IPS-18a (cell line): ENCODE measurements around the gene NAV2.

ENCODE experiments used
- H3K27ac ChIP-seq: one replicate; pipeline ENCODE4 v1.5.1; 2013; ENCODE audit warnings: low read length
- H3K27me3 ChIP-seq: one replicate; pipeline ENCODE4 v1.6.1; 2013; ENCODE audit warnings: mild to moderate bottlenecking, low read length; ENCODE audit not compliant: control insufficient read depth, insufficient read depth
- H3K36me3 ChIP-seq: one replicate; pipeline ENCODE4 v1.6.1; 2013; ENCODE audit warnings: low read depth, low read length; ENCODE audit not compliant: control insufficient read depth
- H3K4me1 ChIP-seq: one replicate; pipeline ENCODE4 v1.6.1; 2013; ENCODE audit warnings: low read depth, low read length; ENCODE audit not compliant: control insufficient read depth
- H3K4me3 ChIP-seq: one replicate; pipeline ENCODE4 v1.5.1; 2013; ENCODE audit warnings: low read length
- H3K9ac ChIP-seq: one replicate; pipeline ENCODE4 v1.6.1; 2013; ENCODE audit warnings: mild to moderate bottlenecking, low read length, moderate library complexity
- H3K9me3 ChIP-seq: one replicate; pipeline ENCODE4 v1.6.1; 2013; ENCODE audit warnings: low read depth, low read length; ENCODE audit not compliant: control insufficient read depth

Gene NAV2

DNA sequence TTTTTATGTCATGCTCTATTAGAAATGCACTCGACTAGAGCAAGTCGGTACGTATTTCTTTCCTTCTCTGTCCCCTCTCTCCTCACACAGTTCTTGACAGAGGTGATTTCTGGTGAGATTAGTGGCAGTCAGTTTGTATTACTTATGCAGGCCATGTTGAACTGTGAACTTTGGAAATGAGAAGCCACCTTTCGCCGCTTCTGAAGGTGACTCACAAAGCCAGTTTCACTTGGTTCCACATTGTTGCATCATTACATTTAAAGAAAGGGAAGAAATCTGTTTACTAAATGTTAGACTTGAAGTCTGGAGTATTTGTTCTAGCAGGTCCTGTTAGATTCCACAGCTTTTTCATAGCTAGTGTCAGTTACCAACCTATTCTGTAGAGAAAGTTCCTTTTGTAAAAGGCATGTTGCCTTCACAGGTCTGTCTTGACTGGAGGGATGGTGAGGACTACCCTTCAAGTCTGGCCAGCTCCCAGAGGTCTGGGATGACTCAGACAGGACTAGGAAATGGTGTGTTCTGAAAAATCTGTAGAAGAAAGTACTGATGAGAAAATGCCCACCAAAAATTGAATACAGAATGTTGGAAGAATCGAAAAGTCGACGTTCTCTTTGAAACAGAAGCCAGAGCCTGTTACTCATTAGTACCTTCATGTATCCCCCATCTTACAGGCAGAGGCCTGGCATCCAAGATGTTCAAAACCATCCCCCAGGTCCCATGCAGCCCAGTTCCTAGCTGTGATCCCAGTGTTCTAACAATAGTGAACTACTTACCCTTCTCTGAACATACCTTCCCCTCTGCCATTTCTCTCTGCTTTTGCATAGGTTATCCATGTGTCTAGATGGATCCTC, 266.3 kb downstream of the NAV2 start:
- Histone ChIP-seq H3K36me3 (peaks cover 3% of the 10 kb centered on the region), H3K9ac (no peak overlapping the region), H3K9me3 (no peaks in the 10 kb centered on the region), H3K4me1 (no peaks in the 10 kb centered on the region), H3K27me3 (no peaks in the 10 kb centered on the region), H3K4me3 (no peak overlapping the region), H3K27ac (no peak overlapping the region)

DNA sequence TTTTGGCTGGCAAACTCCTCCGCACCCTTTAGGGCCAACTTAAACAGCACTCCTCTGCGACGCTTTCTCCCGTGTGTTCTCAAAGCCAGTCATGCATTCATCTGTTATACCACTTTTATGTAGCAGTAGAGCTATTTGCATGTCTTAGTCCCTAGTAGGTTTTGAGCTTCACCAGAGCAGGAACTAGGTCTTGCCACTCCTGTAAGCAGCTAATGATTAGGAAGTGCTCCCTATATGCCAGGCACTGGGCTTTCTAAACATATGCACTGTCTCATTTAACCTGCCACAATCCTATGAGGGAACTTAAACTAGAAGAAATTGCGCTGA, 266.8 kb downstream of the NAV2 start:
- H3K4me3 ChIP-seq = no peak overlapping the region
- no peaks in the 10 kb centered on the region for H3K9me3 ChIP-seq
- H3K27ac ChIP-seq = no peak overlapping the region
- H3K4me1 ChIP-seq = no peaks in the 10 kb centered on the region
- peaks cover 6% of the 10 kb centered on the region for H3K36me3 ChIP-seq
- no peak overlapping the region for H3K9ac ChIP-seq
- no peaks in the 10 kb centered on the region for H3K27me3 ChIP-seq

DNA sequence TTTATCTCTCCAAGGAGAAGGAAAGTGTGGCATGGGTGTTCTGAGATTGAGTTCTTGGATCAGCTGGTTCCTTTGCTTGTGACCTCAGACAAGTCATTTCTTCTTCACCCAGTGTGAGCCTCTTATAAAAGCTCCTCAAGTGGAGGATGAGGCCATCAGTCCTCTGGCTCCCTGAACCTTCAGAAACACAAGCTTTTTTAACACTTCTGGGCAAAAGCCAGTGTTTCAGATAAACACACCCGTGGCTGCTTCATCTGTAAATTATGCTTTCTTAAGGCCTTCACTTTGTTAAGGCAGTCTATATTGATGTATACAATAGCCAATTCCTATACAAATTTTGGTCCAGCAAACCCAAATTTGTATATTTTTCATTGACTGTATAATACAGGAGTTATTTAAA, 267.8 kb downstream of the NAV2 start:
- Histone ChIP-seq H3K36me3 (peaks cover 9% of the 10 kb centered on the region), H3K27me3 (no peaks in the 10 kb centered on the region), H3K4me3 (no peak overlapping the region), H3K4me1 (peaks cover 5% of the 10 kb centered on the region), H3K9ac (no peak overlapping the region), H3K9me3 (no peaks in the 10 kb centered on the region), H3K27ac (no peak overlapping the region)

DNA sequence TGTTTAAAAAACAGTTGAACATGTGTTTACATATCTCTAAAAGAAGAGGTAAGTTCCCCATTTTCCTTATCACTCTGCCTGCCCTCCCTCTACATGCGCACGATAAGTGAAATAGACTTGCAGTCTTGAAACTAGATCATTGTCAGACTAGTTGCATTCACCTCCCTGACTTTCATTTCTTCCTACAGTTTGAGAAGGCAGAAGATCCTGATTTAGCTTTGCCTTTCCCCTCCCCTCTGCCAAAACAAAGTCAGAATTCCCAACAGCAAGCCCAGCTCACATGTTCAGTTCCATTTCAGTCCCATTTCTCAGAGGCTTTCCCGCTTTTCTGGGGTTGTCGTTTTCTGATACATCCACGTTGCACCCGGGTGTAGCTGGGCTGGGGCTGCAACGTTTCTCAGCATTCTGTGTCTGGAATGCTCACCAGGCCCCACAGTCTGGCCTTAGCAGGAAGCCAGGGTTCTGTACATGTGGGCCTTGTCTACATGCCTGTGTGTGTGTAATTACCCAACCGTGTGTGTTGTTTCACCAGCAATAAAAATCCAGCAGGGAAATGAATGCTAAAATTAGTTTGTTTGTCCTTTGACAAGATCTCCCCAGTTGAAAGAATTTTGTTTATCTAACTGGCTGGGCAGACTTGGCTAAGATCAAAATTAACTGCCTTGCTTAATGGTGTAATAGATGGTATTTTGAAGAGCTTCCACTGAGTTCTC, 268.5 kb downstream of the NAV2 start:
- H3K36me3 ChIP-seq = peaks cover 9% of the 10 kb centered on the region
- no peaks in the 10 kb centered on the region for H3K9me3 ChIP-seq
- H3K4me3 ChIP-seq = no peak overlapping the region
- no peaks in the 10 kb centered on the region for H3K27me3 ChIP-seq
- no peak overlapping the region for H3K9ac ChIP-seq
- no peak overlapping the region for H3K27ac ChIP-seq
- H3K4me1 ChIP-seq = peaks cover 5% of the 10 kb centered on the region

DNA sequence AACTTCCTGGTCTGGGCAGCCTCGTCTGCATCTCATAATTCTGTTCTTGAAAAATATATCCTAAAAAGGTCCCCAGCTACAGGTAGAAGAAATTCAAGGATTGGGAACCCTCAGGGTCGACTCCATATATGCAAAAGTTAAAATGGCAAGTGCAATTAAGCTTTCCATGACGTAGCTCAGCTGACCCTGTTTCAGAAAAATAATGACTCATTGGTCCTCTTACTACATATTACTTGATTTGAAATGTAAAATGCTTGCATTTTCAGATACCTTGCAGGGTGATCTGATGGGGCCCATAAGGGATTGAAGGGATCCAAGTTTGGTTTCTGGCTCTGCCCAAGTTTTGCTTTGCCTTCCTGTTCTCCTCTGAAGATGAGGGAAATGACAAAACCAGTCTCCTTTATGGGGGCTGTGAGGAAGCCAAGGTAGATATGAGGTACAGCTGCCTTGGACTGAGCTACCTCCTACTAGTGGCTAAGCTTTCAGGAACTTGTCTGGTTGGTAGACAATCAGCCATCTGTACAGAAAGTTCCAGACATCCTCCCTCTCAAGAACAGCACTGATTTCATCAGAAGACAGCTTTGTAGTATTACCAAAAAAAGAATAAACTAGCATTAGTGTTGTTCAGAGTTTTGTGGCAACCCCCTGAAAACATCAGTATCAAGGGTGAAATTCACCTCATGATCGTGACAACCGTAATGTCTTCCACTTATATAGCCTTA, 270.3 kb downstream of the NAV2 start:
- no peak overlapping the region for H3K4me3 ChIP-seq
- no peaks in the 10 kb centered on the region for H3K27me3 ChIP-seq
- no peak overlapping the region for H3K27ac ChIP-seq
- peaks cover 8% of the 10 kb centered on the region for H3K36me3 ChIP-seq
- H3K4me1 ChIP-seq = peaks cover 13% of the 10 kb centered on the region
- H3K9me3 ChIP-seq = no peaks in the 10 kb centered on the region
- H3K9ac ChIP-seq = no peak overlapping the region

DNA sequence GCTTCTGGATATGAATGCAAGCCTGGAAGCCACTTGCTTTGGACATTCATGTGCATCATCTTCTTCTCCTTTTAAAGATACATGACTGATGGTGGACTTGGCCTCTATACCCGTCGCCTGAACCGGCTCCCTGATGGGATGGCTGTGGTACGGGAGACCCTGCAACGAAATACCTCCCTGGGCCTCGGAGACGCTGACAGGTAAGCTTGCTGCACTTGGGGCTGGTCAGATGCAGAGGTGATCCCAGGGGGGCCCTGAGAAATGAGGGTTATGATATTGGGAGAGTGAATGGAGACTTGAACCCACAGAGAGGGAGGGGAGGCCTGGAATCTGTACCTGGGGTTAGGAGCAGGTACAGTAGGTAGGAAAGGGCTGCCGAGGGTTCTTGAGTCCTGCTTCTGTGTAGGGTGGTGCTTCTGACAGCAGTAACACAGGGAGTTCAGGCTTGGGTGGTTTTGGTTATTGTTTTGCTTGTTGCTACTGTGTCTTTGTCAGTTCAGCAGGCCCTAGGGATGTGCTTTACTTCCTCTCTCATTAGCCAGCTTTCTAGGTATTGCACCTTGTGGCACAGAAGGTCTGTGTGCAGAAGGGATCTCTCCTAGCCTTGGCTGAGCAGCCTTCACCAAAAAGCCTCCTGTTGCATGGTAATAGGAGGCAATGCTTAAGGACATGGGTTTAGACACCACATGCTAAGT, 271.6 kb downstream of the NAV2 start:
- peaks cover 11% of the 10 kb centered on the region for H3K36me3 ChIP-seq
- no peaks in the 10 kb centered on the region for H3K27me3 ChIP-seq
- H3K9ac ChIP-seq = no peak overlapping the region
- no peak overlapping the region for H3K4me3 ChIP-seq
- no peaks in the 10 kb centered on the region for H3K9me3 ChIP-seq
- peaks cover 25% of the 10 kb centered on the region for H3K4me1 ChIP-seq
- H3K27ac ChIP-seq = no peak overlapping the region

DNA sequence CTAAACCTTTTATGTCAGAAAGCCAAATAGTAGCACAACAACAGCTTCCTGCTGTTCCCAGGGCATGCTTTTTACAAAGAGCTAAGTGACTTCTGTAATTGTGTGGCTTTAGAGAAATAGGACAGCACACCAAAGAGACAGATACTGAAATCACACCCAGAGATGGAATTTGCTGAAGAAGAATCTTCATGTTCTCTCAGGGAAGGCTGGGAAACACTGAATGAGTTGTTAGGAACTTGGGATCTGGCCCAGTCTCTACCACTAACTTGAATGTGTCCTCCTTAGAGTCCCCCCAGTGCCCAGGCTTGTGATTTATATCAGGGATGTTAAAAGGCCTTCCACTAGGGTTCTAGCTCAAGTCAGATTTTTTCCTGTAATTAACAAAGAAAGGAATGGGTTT, 272.5 kb downstream of the NAV2 start:
- Histone ChIP-seq H3K4me1 (peaks cover 28% of the 10 kb centered on the region), H3K4me3 (no peak overlapping the region), H3K9ac (no peak overlapping the region), H3K9me3 (no peaks in the 10 kb centered on the region), H3K36me3 (peaks cover 11% of the 10 kb centered on the region), H3K27me3 (no peaks in the 10 kb centered on the region), H3K27ac (no peak overlapping the region)

DNA sequence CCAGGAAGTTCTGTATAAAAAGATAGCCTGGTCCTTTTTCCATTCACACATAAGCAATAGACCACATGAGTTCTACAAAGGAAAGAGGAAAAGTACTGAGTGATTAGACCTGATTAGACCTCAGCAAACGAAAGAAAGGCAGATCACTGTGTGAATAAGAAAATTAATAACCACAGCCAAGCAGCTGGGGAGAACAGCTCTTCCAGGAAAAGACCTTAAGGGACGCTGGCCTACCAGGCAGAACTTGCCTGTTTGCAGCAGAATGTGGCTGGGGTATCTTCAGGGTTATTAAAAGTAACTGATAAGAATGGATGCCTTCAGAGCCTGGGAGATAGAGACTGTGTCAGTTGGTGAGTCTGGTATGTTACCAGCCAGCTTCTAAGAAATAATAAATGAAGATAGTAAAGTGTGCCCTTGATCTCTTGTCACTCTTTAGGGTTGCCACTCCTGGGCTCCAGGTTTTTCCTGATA, 274.7 kb downstream of the NAV2 start:
- Histone ChIP-seq H3K27me3 (no peaks in the 10 kb centered on the region), H3K9ac (no peak overlapping the region), H3K27ac (no peak overlapping the region), H3K36me3 (peaks cover 11% of the 10 kb centered on the region), H3K9me3 (no peaks in the 10 kb centered on the region), H3K4me3 (no peak overlapping the region), H3K4me1 (peaks cover 28% of the 10 kb centered on the region)

DNA sequence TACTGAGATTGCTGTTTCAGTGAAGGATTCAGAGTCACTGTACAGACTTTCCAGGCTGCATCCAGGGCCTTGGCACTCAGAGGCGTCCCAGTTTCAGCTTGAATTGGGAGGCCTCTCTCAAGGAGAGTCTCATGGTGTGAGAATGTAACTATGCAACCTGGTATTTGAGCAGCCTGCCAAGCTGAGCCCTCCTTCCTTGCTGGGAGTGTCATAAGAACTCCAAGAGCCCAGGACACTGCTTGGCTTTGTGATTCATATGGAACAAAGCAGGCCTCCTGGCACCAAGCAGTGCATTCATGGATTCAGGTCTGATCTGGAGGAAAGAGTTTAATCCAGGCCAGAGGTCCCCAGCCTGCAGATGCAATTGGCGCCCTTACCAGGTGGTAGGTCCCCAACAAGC, 276.0 kb downstream of the NAV2 start:
- peaks cover 28% of the 10 kb centered on the region for H3K4me1 ChIP-seq
- peaks cover 11% of the 10 kb centered on the region for H3K36me3 ChIP-seq
- H3K27me3 ChIP-seq = no peaks in the 10 kb centered on the region
- H3K4me3 ChIP-seq = peak overlapping the region; percentile 18
- H3K27ac ChIP-seq = peak overlapping the region; percentile 10
- H3K9me3 ChIP-seq = no peaks in the 10 kb centered on the region
- H3K9ac ChIP-seq = no peak overlapping the region

DNA sequence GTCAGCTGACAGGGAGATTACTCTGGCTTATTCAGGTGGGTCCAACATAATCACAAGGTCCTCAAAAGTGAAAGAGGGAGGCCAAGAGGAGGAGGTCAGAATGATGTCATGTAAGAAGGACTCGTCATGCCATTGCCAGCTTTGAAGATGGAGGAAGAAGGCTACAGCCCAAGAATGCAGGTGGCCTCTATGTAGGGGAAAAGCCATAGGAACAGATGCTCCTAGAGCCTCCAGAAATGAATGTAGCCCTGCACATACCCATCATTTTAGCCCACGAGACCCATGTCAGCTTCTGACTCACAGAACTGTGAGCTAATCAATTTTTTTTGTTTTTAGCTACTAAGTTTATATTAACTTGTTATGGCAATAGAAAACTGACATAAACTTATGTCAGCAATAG, 276.6 kb downstream of the NAV2 start:
- H3K36me3 ChIP-seq = peaks cover 8% of the 10 kb centered on the region
- peak overlapping the region; percentile 10 for H3K27ac ChIP-seq
- H3K4me1 ChIP-seq = peaks cover 28% of the 10 kb centered on the region
- no peaks in the 10 kb centered on the region for H3K27me3 ChIP-seq
- H3K9me3 ChIP-seq = no peaks in the 10 kb centered on the region
- no peak overlapping the region for H3K9ac ChIP-seq
- H3K4me3 ChIP-seq = no peak overlapping the region

DNA sequence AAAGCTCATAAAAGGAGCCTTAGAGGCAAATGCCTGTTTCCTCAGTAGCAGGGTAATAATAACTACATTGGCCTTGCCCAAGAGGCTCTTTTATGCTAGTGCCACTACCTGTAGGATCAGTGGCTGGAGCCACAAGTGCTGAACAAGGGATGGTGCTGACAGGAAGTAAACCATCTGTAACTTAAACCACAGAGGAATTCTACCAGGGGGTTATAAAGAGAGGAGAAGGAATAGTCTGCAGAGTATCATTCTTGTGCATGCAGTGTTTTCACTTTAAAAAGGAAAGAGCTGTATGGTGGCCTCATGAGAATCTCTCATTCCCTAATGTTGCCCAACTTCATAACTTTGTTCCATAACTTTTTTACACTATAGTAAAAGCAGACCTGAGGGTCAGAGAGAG, 279.5 kb downstream of the NAV2 start:
- H3K4me1 ChIP-seq = peaks cover 22% of the 10 kb centered on the region
- no peak overlapping the region for H3K27ac ChIP-seq
- no peak overlapping the region for H3K4me3 ChIP-seq
- H3K9me3 ChIP-seq = no peaks in the 10 kb centered on the region
- H3K27me3 ChIP-seq = peaks cover 6% of the 10 kb centered on the region
- peaks cover 5% of the 10 kb centered on the region for H3K36me3 ChIP-seq
- H3K9ac ChIP-seq = no peak overlapping the region
